BLaER1 treated with 17β-estradiol and CSF1 and Interleukin-3, amounts not matched to agents 10 nM and 100 nM (cell line): Measurements from ENCODE around the gene SCARB1.
"Not testable (repeated sequence)": the region's sequence is repeated elsewhere in the genome, so short reads cannot be mapped to it uniquely, and the experiment has no call there.

Experiments
- H3K27ac ChIP-seq, 11 experiments: shearing (Covaris generic); formaldehyde crosslinking; 2 replicates each; pipeline ENCODE4 v1.8.1; 2022
- H3K27me3 ChIP-seq, 11 experiments: shearing (Covaris generic); formaldehyde crosslinking; 2 replicates each; pipeline ENCODE4 v1.8.1; 2022
- H3K36me3 ChIP-seq, 11 experiments: shearing (Covaris generic); formaldehyde crosslinking; 2 replicates each; pipeline ENCODE4 v1.8.1; 2022
- H3K4me1 ChIP-seq, 10 experiments: shearing (Covaris generic); formaldehyde crosslinking; 2 replicates each; pipeline ENCODE4 v1.8.1; 2022
- H3K4me2 ChIP-seq, 11 experiments: shearing (Covaris generic); formaldehyde crosslinking; 2 replicates each; pipeline ENCODE4 v1.8.1; 2022
- H3K4me3 ChIP-seq, 10 experiments: shearing (Covaris generic); formaldehyde crosslinking; 2 replicates each; pipeline ENCODE4 v1.8.1; 2022
- H3K9ac ChIP-seq, 11 experiments: shearing (Covaris generic); formaldehyde crosslinking; 2 replicates each; pipeline ENCODE4 v1.8.1; 2022
- H3K9me3 ChIP-seq, 11 experiments: shearing (Covaris generic); formaldehyde crosslinking; replicated peaks in 1 of 11; 2 replicates each; pipeline ENCODE4 v1.8.1; 2022
- H4K20me1 ChIP-seq, 11 experiments: shearing (Covaris generic); formaldehyde crosslinking; 2 replicates each; pipeline ENCODE4 v1.8.1; 2022
- Cebpa-rat ChIP-seq, 11 experiments: shearing (Covaris generic); IDR thresholded peaks; 2 replicates each; pipeline ENCODE4 v1.8.1; 2022

SCARB1 gene

DNA sequence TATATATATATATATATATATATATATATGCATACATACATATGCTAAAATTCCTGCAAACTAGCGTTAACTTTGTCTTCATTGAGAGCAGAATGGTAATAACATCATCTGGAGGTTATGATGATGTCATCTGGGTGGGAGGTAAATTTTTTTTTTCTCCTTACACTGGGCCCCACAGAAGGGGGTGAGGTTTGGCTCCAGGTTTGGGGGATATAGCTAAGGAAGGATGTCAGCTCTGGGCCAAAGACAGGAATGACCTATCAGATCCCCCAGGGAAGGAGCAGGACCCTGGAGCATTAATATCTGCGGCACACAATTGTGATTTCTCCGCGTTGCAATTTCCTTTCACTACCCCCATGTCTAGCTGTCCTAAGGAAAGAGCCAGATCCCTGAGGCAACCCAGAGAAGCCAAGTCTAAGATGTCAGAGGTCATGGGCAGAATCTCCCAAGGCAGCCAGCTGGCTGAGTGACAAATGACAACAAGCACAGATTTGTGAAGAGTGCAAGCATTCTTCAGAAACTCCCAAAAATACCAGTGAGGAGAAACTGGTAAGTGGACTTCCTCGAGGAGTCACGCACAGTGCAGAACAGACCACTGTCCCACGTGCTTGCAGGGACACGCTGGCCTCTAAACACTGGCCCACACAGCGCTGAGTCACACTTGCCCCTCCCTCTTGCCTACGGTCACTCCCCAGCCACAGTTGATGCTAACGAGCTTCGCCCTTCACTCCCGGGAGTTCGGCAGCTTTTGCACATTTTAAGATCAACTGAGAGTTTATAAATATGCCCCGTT, 40.8 kb upstream of the SCARB1 start:
- H3K9me3 ChIP-seq = no peaks in the 10 kb centered on the region
- H3K27ac ChIP-seq = no peak overlapping the region
- peaks cover 21 to 58% (median 34%) of the 10 kb centered on the region in 10 experiments for H3K4me1 ChIP-seq
- H3K36me3 ChIP-seq = no peaks in the 10 kb centered on the region
- H3K9ac ChIP-seq = peak overlapping the region in 3 of 11 experiments; percentile 25 to 42 (median 35); a peak in 3 of 22 replicates
- H3K4me2 ChIP-seq = peak overlapping the region in 4 of 11 experiments; percentile 11 to 73 (median 49); a peak in 6 of 22 replicates
- peaks cover 12 to 25% (median 17%) of the 10 kb centered on the region in 11 experiments for H4K20me1 ChIP-seq
- no peaks in the 10 kb centered on the region for H3K27me3 ChIP-seq
- no peak overlapping the region for H3K4me3 ChIP-seq
- no peak for TF ChIP-seq Cebpa-rat (IDR thresholded peaks at IDR 0.05)

DNA sequence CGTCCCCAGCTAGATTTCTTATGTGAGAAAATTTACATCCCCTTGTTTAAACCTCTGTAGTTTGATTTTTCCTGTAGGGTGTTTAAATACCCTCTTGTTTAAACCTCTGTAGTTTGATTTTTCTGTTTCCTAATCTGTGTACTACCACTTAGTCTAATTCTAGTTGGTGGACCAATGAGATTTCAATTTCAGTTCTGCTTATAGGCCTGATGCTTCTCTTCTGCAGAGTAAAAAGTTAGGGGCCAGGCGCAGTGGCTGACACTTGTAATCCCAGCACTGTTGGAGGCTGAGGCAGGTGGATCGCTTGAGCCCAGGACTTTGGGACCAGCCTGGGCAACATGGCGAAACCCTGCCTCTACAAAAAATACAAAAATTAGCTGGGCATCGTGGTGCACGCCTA, 39.3 kb upstream of the SCARB1 start:
- Histone ChIP-seq H3K36me3 (no peaks in the 10 kb centered on the region), H3K4me3 (no peak overlapping the region), H3K9me3 (no peaks in the 10 kb centered on the region), H3K4me1 (peaks cover 30 to 65% (median 46%) of the 10 kb centered on the region in 10 experiments), H3K27me3 (no peaks in the 10 kb centered on the region), H4K20me1 (peaks cover 0 to 9% (median 2%) of the 10 kb centered on the region in 11 experiments; a peak in 11 of 22 replicates), H3K27ac (no peak overlapping the region), H3K4me2 (peak overlapping the region in 2 of 11 experiments; percentile 4 to 23; a peak in 3 of 22 replicates), H3K9ac (no peak overlapping the region)
- TF ChIP-seq Cebpa-rat (IDR thresholded peaks at IDR 0.05) = no peak

DNA sequence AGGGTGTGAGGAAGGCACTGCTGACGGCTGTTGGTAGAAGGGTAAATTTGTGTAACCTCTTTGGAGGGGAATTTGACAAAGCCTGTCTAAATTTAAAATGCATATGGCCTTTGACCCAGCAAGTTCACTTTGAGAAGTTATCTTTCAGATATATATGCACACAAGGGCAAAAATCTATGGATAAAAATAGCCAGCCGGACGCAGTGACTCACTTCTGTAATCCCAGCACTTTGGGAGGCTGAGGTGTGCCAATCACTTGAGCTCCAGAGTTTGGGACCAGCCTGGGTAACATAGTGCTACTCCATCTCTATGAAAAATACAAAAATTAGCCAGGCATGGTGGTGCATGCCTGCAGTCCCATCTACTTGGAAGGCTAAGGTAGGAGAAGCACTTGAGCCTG, 37.3 kb upstream of the SCARB1 start:
- peaks cover 0 to 5% (median 0%) of the 10 kb centered on the region in 11 experiments; a peak in 1 of 22 replicates for H4K20me1 ChIP-seq
- no peaks in the 10 kb centered on the region for H3K36me3 ChIP-seq
- no peak overlapping the region for H3K27ac ChIP-seq
- H3K4me1 ChIP-seq = peaks cover 29 to 58% (median 40%) of the 10 kb centered on the region in 10 experiments
- H3K4me3 ChIP-seq = no peak overlapping the region
- no peaks in the 10 kb centered on the region for H3K9me3 ChIP-seq
- TF ChIP-seq Cebpa-rat (IDR thresholded peaks at IDR 0.05) = no peak
- no peak overlapping the region for H3K9ac ChIP-seq
- no peaks in the 10 kb centered on the region for H3K27me3 ChIP-seq
- peak overlapping the region; percentile 29 to 56 (median 43); a peak in 16 of 22 replicates for H3K4me2 ChIP-seq

DNA sequence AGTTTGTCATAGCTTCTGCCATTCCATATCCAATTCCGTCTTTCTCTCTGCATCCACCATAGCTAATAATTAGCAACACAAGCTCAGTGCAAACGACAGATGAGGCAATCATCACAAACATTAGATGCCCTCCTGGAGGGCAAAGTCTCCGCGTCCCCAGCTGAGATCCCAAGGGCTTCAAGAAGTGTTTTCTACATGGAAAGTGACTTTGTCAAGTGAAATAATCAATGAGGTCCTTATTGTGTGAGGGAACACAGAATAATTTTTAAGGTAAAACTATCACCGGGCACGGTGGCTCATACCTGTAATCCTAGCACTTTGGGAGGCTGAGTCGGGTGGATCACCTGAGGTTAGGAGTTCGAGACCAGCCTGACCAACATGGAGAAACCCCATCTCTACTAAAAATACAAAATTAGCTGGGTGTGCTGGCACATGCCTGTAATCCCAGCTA, 36.7 kb upstream of the SCARB1 start:
- not testable (repeated sequence) for H3K9ac ChIP-seq, H3K4me3 ChIP-seq, H3K36me3 ChIP-seq, H4K20me1 ChIP-seq, H3K9me3 ChIP-seq, H3K27ac ChIP-seq, H3K27me3 ChIP-seq, H3K4me2 ChIP-seq
- peaks cover 25 to 51% (median 37%) of the 10 kb centered on the region in 10 experiments for H3K4me1 ChIP-seq

DNA sequence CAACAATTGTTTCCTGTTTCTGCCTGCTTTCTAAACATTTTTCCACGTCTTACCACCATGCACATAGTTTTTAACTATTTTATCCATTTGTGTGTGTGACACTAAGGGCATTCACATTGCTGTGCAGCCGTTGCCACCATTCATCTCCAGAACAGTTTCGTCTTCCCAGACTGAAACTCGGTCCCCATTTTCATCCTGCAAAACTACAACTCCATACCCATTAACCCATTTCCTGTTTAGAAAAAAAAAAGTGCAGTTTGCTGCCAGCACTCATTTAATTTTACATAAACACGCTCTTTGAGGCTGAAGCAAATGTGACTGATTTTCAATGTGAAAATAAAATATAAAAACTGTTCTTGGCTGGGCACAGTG, 35.2 kb upstream of the SCARB1 start:
- H4K20me1 ChIP-seq = no peaks in the 10 kb centered on the region; a peak in 1 of 22 replicates
- no peaks in the 10 kb centered on the region for H3K36me3 ChIP-seq
- peaks cover 22 to 40% (median 33%) of the 10 kb centered on the region in 10 experiments for H3K4me1 ChIP-seq
- TF ChIP-seq Cebpa-rat (IDR thresholded peaks at IDR 0.05) = no peak
- no peak overlapping the region for H3K9ac ChIP-seq
- H3K4me2 ChIP-seq = peak overlapping the region; percentile 22 to 64 (median 43); a peak in 19 of 22 replicates
- no peak overlapping the region for H3K27ac ChIP-seq
- no peaks in the 10 kb centered on the region for H3K27me3 ChIP-seq
- peaks cover 0 to 1% (median 0%) of the 10 kb centered on the region in 11 experiments; a peak in 1 of 22 replicates for H3K9me3 ChIP-seq
- no peak overlapping the region for H3K4me3 ChIP-seq

DNA sequence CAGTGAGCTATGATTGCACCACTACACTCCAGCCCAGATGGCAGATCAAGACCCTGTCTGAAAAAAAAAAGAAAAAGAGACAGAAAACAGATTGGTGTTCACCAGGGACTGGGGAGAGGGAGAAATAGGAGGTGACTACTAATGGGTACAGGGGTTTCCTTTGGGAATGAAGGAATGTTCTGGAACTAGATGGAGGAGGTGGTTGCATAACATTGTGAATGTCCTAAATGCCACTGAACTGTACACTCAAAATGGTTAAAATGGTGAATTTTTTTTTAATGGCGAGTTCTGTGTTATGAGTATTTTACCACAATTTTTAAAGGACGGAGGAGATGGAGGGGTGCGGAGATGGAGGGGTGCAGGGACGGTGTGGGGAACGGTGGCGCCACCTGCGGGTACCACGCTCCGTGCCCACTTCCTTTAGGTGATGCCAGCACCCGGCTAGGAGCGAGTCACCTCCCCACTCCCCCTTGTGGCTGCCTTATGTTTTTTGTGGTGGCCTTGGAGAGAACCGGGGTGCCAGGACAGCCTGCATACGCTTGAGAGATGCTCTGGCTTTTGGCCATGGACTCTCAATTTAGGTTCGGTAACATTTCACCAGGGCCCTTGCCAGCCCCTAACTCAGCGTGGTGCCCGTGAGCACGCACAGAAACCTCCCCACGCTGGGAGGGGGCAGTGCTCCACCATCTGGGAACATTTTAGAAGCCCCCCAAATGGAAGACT, 34.7 kb upstream of the SCARB1 start:
- Histone ChIP-seq H3K9me3 (peaks cover 0 to 7% (median 0%) of the 10 kb centered on the region in 11 experiments; a peak in 3 of 22 replicates), H3K27ac (no peak overlapping the region), H3K4me2 (peak overlapping the region; percentile 22 to 64 (median 43); a peak in 21 of 22 replicates), H3K4me1 (peaks cover 22 to 40% (median 33%) of the 10 kb centered on the region in 10 experiments), H3K27me3 (no peaks in the 10 kb centered on the region), H3K4me3 (no peak overlapping the region), H3K9ac (no peak overlapping the region), H4K20me1 (no peaks in the 10 kb centered on the region; a peak in 1 of 22 replicates), H3K36me3 (no peaks in the 10 kb centered on the region)
- TF ChIP-seq Cebpa-rat (IDR thresholded peaks at IDR 0.05) = no peak

DNA sequence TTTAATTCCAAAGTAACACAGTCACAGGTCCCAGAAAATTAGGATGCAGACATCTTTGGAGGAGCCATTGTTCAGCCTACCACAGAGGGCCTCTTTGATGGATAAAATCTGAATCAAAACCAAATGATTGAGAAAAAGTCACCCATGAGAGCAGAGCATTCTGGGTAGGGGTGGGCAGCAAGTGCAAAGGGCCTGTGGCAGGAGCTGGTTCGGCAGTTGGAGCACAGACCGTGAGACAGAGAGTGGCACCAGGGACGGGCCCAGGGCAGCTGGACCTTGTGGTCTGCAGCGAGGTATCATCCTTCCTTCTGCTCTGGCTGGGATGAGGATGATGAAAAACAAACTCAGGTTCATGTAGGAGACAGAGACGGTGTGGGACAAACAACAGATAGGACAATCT, 32.8 kb upstream of the SCARB1 start:
- H3K27ac ChIP-seq = no peak overlapping the region
- peaks cover 0 to 14% (median 0%) of the 10 kb centered on the region in 11 experiments; a peak in 3 of 22 replicates for H3K9me3 ChIP-seq
- no peak overlapping the region for H3K4me3 ChIP-seq
- no peak for TF ChIP-seq Cebpa-rat (IDR thresholded peaks at IDR 0.05)
- H3K9ac ChIP-seq = no peak overlapping the region
- H3K36me3 ChIP-seq = no peaks in the 10 kb centered on the region
- H3K4me1 ChIP-seq = peaks cover 14 to 22% (median 18%) of the 10 kb centered on the region in 10 experiments
- no peak overlapping the region for H3K4me2 ChIP-seq
- no peaks in the 10 kb centered on the region for H4K20me1 ChIP-seq
- no peaks in the 10 kb centered on the region for H3K27me3 ChIP-seq

GRCh38 chr12:124893792-124894516, 30.3 kb upstream of the SCARB1 start:
- TF ChIP-seq Cebpa-rat (IDR thresholded peaks at IDR 0.05) = no peak
- Histone ChIP-seq H3K4me3 (no peak overlapping the region), H3K9me3 (peaks cover 0 to 14% (median 0%) of the 10 kb centered on the region in 11 experiments; a peak in 7 of 22 replicates), H4K20me1 (no peaks in the 10 kb centered on the region), H3K36me3 (no peaks in the 10 kb centered on the region), H3K9ac (no peak overlapping the region), H3K4me1 (peaks cover 8 to 26% (median 11%) of the 10 kb centered on the region in 10 experiments; a peak in 19 of 20 replicates), H3K4me2 (peak overlapping the region in 1 of 11 experiments; percentile 8; a peak in 1 of 22 replicates), H3K27me3 (no peaks in the 10 kb centered on the region), H3K27ac (no peak overlapping the region)
